Measurements from ENCODE around the gene SLC29A1. TPM values are rescaled to one million over a fixed set of nuclear protein-coding genes. Genes with fewer than 3 reads are reported as not detected.

SLC29A1 gene
- total and polyA plus RNA-seq, 4 donors = 15.1 to 67.2 (median 16.7) TPM

GRCh38 chr6:44249082-44249748 is 25.8 kb downstream of the SLC29A1 start:
- 83% methylated on average over 9 of the region's 9 CpGs for WGBS
- H3K36me3 ChIP-seq (ENCODE audit: control insufficient read depth in 4 of 4, insufficient read depth in 3 of 4, low read depth in 1 of 4, low read length in 3 of 4) = peaks cover 10 to 54% (median 47%) of the 10 kb centered on the region in 4 donors
- no peak overlapping the region for H3K9ac ChIP-seq (ENCODE audit: low read depth in 1 of 2, low read length in 2 of 2)
- H3K4me1 ChIP-seq (ENCODE audit: control insufficient read depth in 4 of 4, insufficient read depth in 4 of 4, low read length in 3 of 4) = peaks cover 5 to 27% (median 23%) of the 10 kb centered on the region in 4 donors
- no peaks in the 10 kb centered on the region for H3K9me3 ChIP-seq (ENCODE audit: control insufficient read depth in 4 of 4, low read length in 3 of 4)
- no peak for DNase-seq (ENCODE audit: low spot score)
- H3K4me3 ChIP-seq (ENCODE audit: low read depth in 1 of 3, low read length in 3 of 3) = peak overlapping the region; percentile 13 to 88 (median 23)
- H3K27me3 ChIP-seq (ENCODE audit: control insufficient read depth in 4 of 4, insufficient read depth in 4 of 4, low read length in 3 of 4) = no peaks in the 10 kb centered on the region
- no peak for TF ChIP-seq NR2F2 (IDR thresholded peaks at IDR 0.05)
- no peak for TF ChIP-seq FOXA1 (IDR thresholded peaks at IDR 0.05)
- TF ChIP-seq MAX (IDR thresholded peaks at IDR 0.05) = no peak
- no peak for TF ChIP-seq ATF3 (IDR thresholded peaks at IDR 0.05)
- TF ChIP-seq YY1 (IDR thresholded peaks at IDR 0.05) = no peak
- no peak for TF ChIP-seq HNF4G (IDR thresholded peaks at IDR 0.05)
- TF ChIP-seq JUND (IDR thresholded peaks at IDR 0.05) = no peak
- no peak for TF ChIP-seq ZBTB33 (IDR thresholded peaks at IDR 0.05)
- TF ChIP-seq CTCF (IDR thresholded peaks at IDR 0.05; ENCODE audit: low read depth, low read length, missing input control) = no peak
- TF ChIP-seq GABPA (IDR thresholded peaks at IDR 0.05 in 1 of 2, conservative IDR thresholded peaks at IDR 0.05 in 1 of 2) = no peak
- peak overlapping the region; percentile 99 to 100 for H3K27ac ChIP-seq (ENCODE audit: low read depth in 1 of 2, low read length in 2 of 2)

GRCh38 chr6:44250067-44250717 is 26.8 kb downstream of the SLC29A1 start:
- Histone ChIP-seq H3K4me3 (ENCODE audit: low read depth in 1 of 3, low read length in 3 of 3) (no peak overlapping the region), H3K36me3 (ENCODE audit: control insufficient read depth in 4 of 4, insufficient read depth in 3 of 4, low read depth in 1 of 4, low read length in 3 of 4) (peaks cover 10 to 63% (median 52%) of the 10 kb centered on the region in 4 donors), H3K9me3 (ENCODE audit: control insufficient read depth in 4 of 4, low read length in 3 of 4) (no peaks in the 10 kb centered on the region), H3K9ac (ENCODE audit: low read depth in 1 of 2, low read length in 2 of 2) (no peak overlapping the region), H3K27ac (ENCODE audit: low read depth in 1 of 2, low read length in 2 of 2) (peak overlapping the region in 1 of 2 donors; percentile 36), H3K27me3 (ENCODE audit: control insufficient read depth in 4 of 4, insufficient read depth in 4 of 4, low read length in 3 of 4) (no peaks in the 10 kb centered on the region), H3K4me1 (ENCODE audit: control insufficient read depth in 4 of 4, insufficient read depth in 4 of 4, low read length in 3 of 4) (peaks cover 5 to 27% (median 23%) of the 10 kb centered on the region in 4 donors)
- DNase-seq (ENCODE audit: low spot score) = no peak
- TF ChIP-seq NR2F2 (IDR thresholded peaks at IDR 0.05) (no peak), ZBTB33 (IDR thresholded peaks at IDR 0.05) (no peak), HNF4G (IDR thresholded peaks at IDR 0.05) (no peak), ATF3 (IDR thresholded peaks at IDR 0.05) (no peak), FOXA2 (IDR thresholded peaks at IDR 0.05) (no peak), GABPA (IDR thresholded peaks at IDR 0.05 in 1 of 2, conservative IDR thresholded peaks at IDR 0.05 in 1 of 2) (no peak), RAD21 (IDR thresholded peaks at IDR 0.05) (no peak), RXRA (IDR thresholded peaks at IDR 0.05) (no peak), HNF4A (conservative IDR thresholded peaks at IDR 0.05) (no peak), SP1 (IDR thresholded peaks at IDR 0.05) (no peak), YY1 (IDR thresholded peaks at IDR 0.05) (no peak), EGR1 (IDR thresholded peaks at IDR 0.05; ENCODE audit: low read depth in 2 of 2) (no peak), MAX (IDR thresholded peaks at IDR 0.05) (no peak), FOXA1 (IDR thresholded peaks at IDR 0.05) (no peak)
- 69% methylated on average over 6 of the region's 6 CpGs for WGBS
